Measurements from ENCODE around the gene NPHS2. TPM values are rescaled to one million over a fixed set of nuclear protein-coding genes. Genes with fewer than 3 reads are reported as not detected.

The NPHS2 gene
- total RNA-seq: not detected in 2 replicates
- long read RNA-seq: 0 reads

DNA sequence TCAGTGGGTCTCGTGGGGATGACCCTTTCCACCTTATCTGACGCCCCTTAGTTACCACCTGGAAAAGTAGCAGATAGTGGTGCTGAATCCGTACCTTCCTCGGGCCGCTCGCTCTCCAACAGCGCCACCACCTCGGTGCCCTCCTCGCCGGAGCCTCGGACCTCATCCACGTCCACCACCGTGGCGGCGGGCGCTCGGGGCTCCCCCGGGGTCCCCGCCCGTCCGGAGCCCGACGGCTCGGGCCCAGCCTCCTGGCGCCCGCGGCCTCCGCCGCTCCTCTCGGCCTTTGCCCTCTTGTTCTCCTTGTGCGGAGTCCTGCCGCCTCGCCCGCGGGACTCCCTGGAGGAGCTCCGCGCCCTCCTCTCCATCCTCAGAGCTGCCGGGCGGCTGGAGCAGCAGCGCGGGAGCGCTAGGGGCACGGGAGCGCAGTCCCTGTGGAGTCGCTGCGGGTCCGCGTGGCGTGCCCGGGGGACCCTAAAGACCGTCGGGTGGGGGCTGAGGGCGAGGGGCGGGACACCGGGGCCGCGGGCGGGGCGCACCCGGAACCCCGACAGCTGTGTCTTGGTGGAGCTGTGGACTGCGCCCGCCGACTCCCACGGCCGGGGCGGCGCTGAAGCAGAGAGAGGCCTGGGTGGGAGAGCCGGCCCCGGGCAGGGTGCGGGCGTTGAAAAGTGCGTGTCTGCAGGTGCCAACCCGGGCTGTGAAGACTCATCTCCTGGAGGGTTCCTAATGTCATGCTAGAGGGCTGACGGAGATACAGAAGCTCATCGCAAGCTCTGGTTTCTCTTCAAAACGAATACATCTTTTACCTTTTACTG is at the start of gene NPHS2:
NPHS2 (minus strand) TSS at position 452 of the 818 bp plus-strand sequence; CDS start at position 368, 84 bp downstream.
- no peak within 1 kb of the TSS for H3K4me3 Mint-ChIP-seq (ENCODE audit: unreplicated experiment)

DNA sequence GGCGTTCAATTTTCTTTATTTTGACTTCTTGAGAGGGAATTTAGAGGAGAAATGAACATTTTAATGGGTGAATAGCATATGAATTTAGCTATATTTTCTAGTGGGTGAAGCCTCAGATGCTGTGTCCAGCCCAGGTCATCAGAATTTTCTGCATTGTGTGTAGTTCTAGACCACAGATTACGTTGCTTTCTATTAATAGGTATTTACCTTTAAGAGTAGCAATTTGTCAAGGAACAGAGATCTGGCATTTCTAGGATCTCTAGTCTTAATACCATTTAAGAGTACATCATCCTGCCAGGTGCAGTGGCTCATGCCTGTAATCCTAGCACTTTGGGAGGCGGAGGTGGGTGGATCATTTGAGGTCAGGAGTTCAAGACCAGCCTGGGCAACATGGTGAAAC is 36.6 kb upstream of the NPHS2 start:
- peaks cover 19% of the 10 kb centered on the region for H3K27me3 Mint-ChIP-seq (ENCODE audit: unreplicated experiment)
- H3K9me3 Mint-ChIP-seq (ENCODE audit: unreplicated experiment): no peaks in the 10 kb centered on the region
- no peaks in the 10 kb centered on the region for H3K36me3 Mint-ChIP-seq (ENCODE audit: unreplicated experiment)
- H3K4me3 Mint-ChIP-seq (ENCODE audit: unreplicated experiment): no peak overlapping the region
- TF ChIP-seq CTCF (IDR thresholded peaks at IDR 0.05): no peak
- no peak overlapping the region for H3K27ac Mint-ChIP-seq (ENCODE audit: unreplicated experiment)
- DNase-seq (ENCODE audit: extremely low spot score, unreplicated experiment): no peak
- no peaks in the 10 kb centered on the region for H3K4me1 Mint-ChIP-seq (ENCODE audit: unreplicated experiment)

More for the DNA sequence above, at the start of gene NPHS2:
- no peak for DNase-seq (ENCODE audit: extremely low spot score, unreplicated experiment)
- Mint-ChIP-seq H3K9me3 (ENCODE audit: unreplicated experiment) (no peaks in the 10 kb centered on the region), H3K4me1 (ENCODE audit: unreplicated experiment) (no peaks in the 10 kb centered on the region), H3K36me3 (ENCODE audit: unreplicated experiment) (no peaks in the 10 kb centered on the region), H3K27ac (ENCODE audit: unreplicated experiment) (no peak within 1 kb of the TSS), H3K27me3 (ENCODE audit: unreplicated experiment) (peaks cover 50% of the 10 kb centered on the region)
- TF ChIP-seq CTCF (IDR thresholded peaks at IDR 0.05): no peak

DNA sequence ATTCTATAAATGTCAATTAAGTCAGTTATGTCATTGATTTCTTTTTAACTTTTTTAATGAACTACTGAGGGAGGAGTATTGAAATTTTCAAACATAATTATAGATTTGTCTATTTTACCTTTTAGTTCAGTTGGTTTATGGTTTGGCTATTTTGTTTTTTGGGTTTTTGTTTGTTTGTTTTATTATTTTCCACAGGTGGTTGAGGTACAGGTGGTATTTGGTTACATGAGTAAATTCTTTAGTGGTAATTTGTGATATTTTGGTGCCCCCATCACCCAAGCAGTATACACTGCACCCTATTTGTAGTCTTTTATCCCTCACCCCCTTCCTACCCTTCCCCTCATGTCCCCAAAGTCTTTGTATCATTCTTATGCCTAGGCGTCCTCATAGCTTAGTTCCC is 25.3 kb upstream of the NPHS2 start:
- Mint-ChIP-seq H3K9me3 (ENCODE audit: unreplicated experiment) (peaks cover 5% of the 10 kb centered on the region), H3K27ac (ENCODE audit: unreplicated experiment) (no peak overlapping the region), H3K36me3 (ENCODE audit: unreplicated experiment) (no peaks in the 10 kb centered on the region), H3K27me3 (ENCODE audit: unreplicated experiment) (peaks cover 21% of the 10 kb centered on the region), H3K4me3 (ENCODE audit: unreplicated experiment) (no peak overlapping the region), H3K4me1 (ENCODE audit: unreplicated experiment) (no peaks in the 10 kb centered on the region)
- no peak for TF ChIP-seq CTCF (IDR thresholded peaks at IDR 0.05)
- no peak for DNase-seq (ENCODE audit: extremely low spot score, unreplicated experiment)

- Mint-ChIP-seq H3K9me3 (ENCODE audit: unreplicated experiment) (peaks cover 5% of the 10 kb centered on the region), H3K36me3 (ENCODE audit: unreplicated experiment) (no peaks in the 10 kb centered on the region), H3K27ac (ENCODE audit: unreplicated experiment) (no peak overlapping the region), H3K27me3 (ENCODE audit: unreplicated experiment) (peaks cover 25% of the 10 kb centered on the region), H3K4me3 (ENCODE audit: unreplicated experiment) (no peak overlapping the region), H3K4me1 (ENCODE audit: unreplicated experiment) (no peaks in the 10 kb centered on the region)
- TF ChIP-seq CTCF (IDR thresholded peaks at IDR 0.05): peak; percentile 44
- no peak for DNase-seq (ENCODE audit: extremely low spot score, unreplicated experiment)
Observed at GRCh38 chr1:179599623-179600249, 24.0 kb upstream of the NPHS2 start.

DNA sequence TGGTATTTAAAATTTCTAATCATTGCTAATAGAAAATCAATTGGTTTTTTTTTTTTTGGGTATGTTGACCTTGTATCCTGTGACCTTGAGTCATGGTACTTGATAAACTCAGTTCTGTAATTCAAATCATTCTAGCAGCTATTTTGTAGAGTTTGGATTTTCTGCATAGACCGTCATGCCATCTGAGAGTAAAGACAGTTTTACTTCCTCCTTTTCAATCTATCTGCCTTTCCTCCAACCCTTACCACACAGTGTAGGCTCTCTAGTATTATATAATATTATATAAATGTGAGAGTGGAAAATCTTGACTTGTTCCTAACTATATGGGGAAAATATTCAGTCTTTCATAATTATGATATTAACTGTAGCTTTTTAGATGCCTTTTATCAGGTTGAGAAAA is 22.9 kb upstream of the NPHS2 start:
- Mint-ChIP-seq H3K4me3 (ENCODE audit: unreplicated experiment) (no peak overlapping the region), H3K9me3 (ENCODE audit: unreplicated experiment) (peaks cover 5% of the 10 kb centered on the region), H3K27me3 (ENCODE audit: unreplicated experiment) (peaks cover 23% of the 10 kb centered on the region), H3K27ac (ENCODE audit: unreplicated experiment) (no peak overlapping the region), H3K36me3 (ENCODE audit: unreplicated experiment) (no peaks in the 10 kb centered on the region), H3K4me1 (ENCODE audit: unreplicated experiment) (no peaks in the 10 kb centered on the region)
- no peak for TF ChIP-seq CTCF (IDR thresholded peaks at IDR 0.05)
- no peak for DNase-seq (ENCODE audit: extremely low spot score, unreplicated experiment)
